Ovary (tissue), 9 donors: ENCODE results near the gene TBC1D8B. TPM values are rescaled to one million over a fixed set of nuclear protein-coding genes. Genes with fewer than 3 reads are reported as not detected.
"Not testable (repeated sequence)": the region's sequence is repeated elsewhere in the genome, so short reads cannot be mapped to it uniquely, and the experiment has no call there.

Experiments used
- DNase-seq, 5 donors: peaks; one replicate each; pipeline ENCODE4 v3.0.0-alpha.2; 2019 to 2020
- H3K27ac ChIP-seq, 2 donors: fragments of 200-600 bp; one replicate each; pipeline versions ENCODE4 v1.5.1 to v1.8.0; 2019 to 2022
- H3K27me3 ChIP-seq: fragments of 200-600 bp; one replicate; pipeline ENCODE4 v1.8.0; 2022
- H3K36me3 ChIP-seq: fragments of 200-600 bp; sonication (generic); one replicate; pipeline ENCODE4 v1.5.1; 2019
- H3K4me1 ChIP-seq: one replicate; pipeline ENCODE4 v1.8.1; 2013; ENCODE audit warnings: mild to moderate bottlenecking, moderate library complexity; ENCODE audit not compliant: insufficient read depth
- H3K4me3 ChIP-seq: fragments of 200-600 bp; sonication (generic); one replicate; pipeline ENCODE4 v1.5.1; 2017
- H3K9me3 ChIP-seq, 2 donors: fragments of 200-600 bp in 1 of 2; sonication (generic) in 1 of 2; one replicate each; pipeline versions ENCODE4 v1.5.1 to v1.8.1; 2013 to 2019; ENCODE audit warnings: mild to moderate bottlenecking in 1 of 2, moderate library complexity in 1 of 2
- CTCF ChIP-seq, 3 donors: fragments of 450-650 bp in 2 of 3; fragments of 200-600 bp in 1 of 3; IDR thresholded peaks; one replicate each; pipeline versions ENCODE4 v1.5.1 to v1.8.0; 2016 to 2022; ENCODE audit warnings: antibody characterized with exemption in 3 of 3, mild to moderate bottlenecking in 1 of 3
- EP300 ChIP-seq: sonication (generic); formaldehyde crosslinking; IDR thresholded peaks from one replicate; pipeline ENCODE4 v1.6.1; 2017; ENCODE audit warnings: antibody characterized with exemption
- POLR2A ChIP-seq: fragments of 450-650 bp; IDR thresholded peaks from one replicate; pipeline ENCODE4 v1.6.1; 2017; ENCODE audit warnings: antibody characterized with exemption, mild to moderate bottlenecking, moderate library complexity
- WGBS, 3 donors: extraction: QIAGEN DNeasy Blood & Tissue Kit in 1 of 3; methylation state at CpG; one replicate each; pipeline versions ENCODE4 v1.1.5 to v1.1.7; 2013 to 2017; 5-methylcytosine and 5-hydroxymethylcytosine counted together
- intact Hi-C, 4 donors: fragments of 100-400 bp; cut with DNase I; formaldehyde crosslinking; loops; one replicate each; pipeline versions ENCODE4 v1.11.0 to v1.15.1; 2022 to 2023
- polyA plus RNA-seq, 2 donors: library from polyadenylated mRNA; stranded (reverse); fragments of 200-250 nt in 1 of 2; fragments of 350-450 nt in 1 of 2; fragmentation: Illumina TruSeq in 1 of 2; extraction: RNeasy Lipid Tissue Mini Kit (QIAGEN cat#74804) in 1 of 2; gene quantifications; one replicate each; pipeline ENCODE4 v1.2.3, GENCODE V29; 2013 to 2014
- total RNA-seq, 7 donors: library from RNA; depleted of rRNA in 2 of 7; stranded (reverse); fragments of >200 nt in 2 of 7; fragmentation: NEBNext Ultra II Directional in 3 of 7; extraction: Animal tissue kit (Norgen Biotek cat#: 25700) in 3 of 7; gene quantifications; one replicate each; pipeline versions ENCODE4 v1.1.0 to v1.2.4, GENCODE V29; 2016 to 2023
- donor health status: DM: no; HTN: no; CAD: no; lungs with moderate emphysema.
- donor health status: DM: no; HTN: no; CAD: no.
- donor health status: Bipolar disorder and iron deficiency.
- donor health status: DM: yes; HTN: yes; CAD: no.
- donor health status: DM: no; HTN: no; CAD: no.
- donor health status: DM: yes; HTN: yes; CAD: no.

TBC1D8B gene
- total and polyA plus RNA-seq, 9 donors, result 2.3 to 10.4 (median 7.1) TPM

- no peak overlapping the region for H3K4me3 ChIP-seq
- H3K4me1 ChIP-seq, result no peaks in the 10 kb centered on the region
- 8 to 16% (median 13%) methylated on average over 1 of the region's 1 CpG for WGBS, 3 donors
- no peak for DNase-seq
- H3K36me3 ChIP-seq, result no peaks in the 10 kb centered on the region
- no peak overlapping the region for H3K27ac ChIP-seq
- intact Hi-C loops, result no loop called here
- TF ChIP-seq EP300 (no peak), POLR2A (no peak), CTCF (IDR thresholded peaks at IDR 0.05) (no peak)
- H3K27me3 ChIP-seq, result no peaks in the 10 kb centered on the region
- H3K9me3 ChIP-seq, result no peaks in the 10 kb centered on the region
These were observed 21.7 kb upstream of the TBC1D8B start for GRCh38 chrX:106780664-106781377.

GRCh38 chrX:106783716-106784115, 18.8 kb upstream of the TBC1D8B start:
- DNase-seq, result no peak

GRCh38 chrX:106791495-106791894, 11.0 kb upstream of the TBC1D8B start:
- Histone ChIP-seq H3K9me3 (no peaks in the 10 kb centered on the region), H3K27me3 (no peaks in the 10 kb centered on the region), H3K36me3 (no peaks in the 10 kb centered on the region), H3K4me3 (no peak overlapping the region), H3K4me1 (no peaks in the 10 kb centered on the region), H3K27ac (no peak overlapping the region)
- DNase-seq, result no peak
- TF ChIP-seq EP300, result no peak
- no peak for TF ChIP-seq CTCF (IDR thresholded peaks at IDR 0.05)
- TF ChIP-seq POLR2A, result no peak
- WGBS, 3 donors, result 4 to 8% (median 5%) methylated on average over 1 of the region's 1 CpG
- intact Hi-C loops, result no loop called here

More at GRCh38 chrX:106783716-106784115, 18.8 kb upstream of the TBC1D8B start:
- no peaks in the 10 kb centered on the region for H3K4me1 ChIP-seq
- no peaks in the 10 kb centered on the region for H3K36me3 ChIP-seq
- H3K4me3 ChIP-seq, result no peak overlapping the region
- WGBS, 3 donors, result 45 to 62% (median 47%) methylated on average over 7 of the region's 7 CpGs
- intact Hi-C loops, result no loop called here
- TF ChIP-seq EP300 (no peak), CTCF (IDR thresholded peaks at IDR 0.05) (no peak), POLR2A (no peak)
- no peak overlapping the region for H3K27ac ChIP-seq
- H3K27me3 ChIP-seq, result no peaks in the 10 kb centered on the region
- H3K9me3 ChIP-seq, result no peaks in the 10 kb centered on the region

GRCh38 chrX:106802063-106802387, 448 bp upstream of the TBC1D8B start:
- intact Hi-C loops, result no loop called here
- no peak overlapping the region for H3K27ac ChIP-seq

GRCh38 chrX:106811131-106811910, 8.8 kb downstream of the TBC1D8B start:
- Histone ChIP-seq H3K4me1 (no peaks in the 10 kb centered on the region), H3K27ac (no peak overlapping the region), H3K36me3 (no peaks in the 10 kb centered on the region), H3K4me3 (no peak overlapping the region), H3K27me3 (no peaks in the 10 kb centered on the region), H3K9me3 (no peaks in the 10 kb centered on the region)
- intact Hi-C loops, result no loop called here
- DNase-seq, result peak in 1 of 5 donors; percentile 21
- WGBS, 3 donors, result 38 to 66% (median 57%) methylated on average over 7 of the region's 7 CpGs
- no peak for TF ChIP-seq EP300
- TF ChIP-seq CTCF (IDR thresholded peaks at IDR 0.05), result no peak
- no peak for TF ChIP-seq POLR2A

More at GRCh38 chrX:106802063-106802387, 448 bp upstream of the TBC1D8B start:
- no peak for TF ChIP-seq POLR2A
- no peak for TF ChIP-seq EP300
- no peaks in the 10 kb centered on the region for H3K27me3 ChIP-seq
- H3K36me3 ChIP-seq, result no peaks in the 10 kb centered on the region
- no peak for DNase-seq
- H3K9me3 ChIP-seq, result no peaks in the 10 kb centered on the region
- 25 to 33% (median 30%) methylated on average over 11 of the region's 11 CpGs for WGBS, 3 donors
- no peaks in the 10 kb centered on the region for H3K4me1 ChIP-seq
- H3K4me3 ChIP-seq, result peak overlapping the region; percentile 37

GRCh38 chrX:106812930-106813329, 10.5 kb downstream of the TBC1D8B start:
- 84 to 90% (median 88%) methylated on average over 5 of the region's 5 CpGs for WGBS, 3 donors
- H3K36me3 ChIP-seq, H3K27me3 ChIP-seq, H3K4me1 ChIP-seq, H3K27ac ChIP-seq, H3K4me3 ChIP-seq, DNase-seq, H3K9me3 ChIP-seq, intact Hi-C loops: not testable (repeated sequence)

GRCh38 chrX:106814093-106814492, 11.6 kb downstream of the TBC1D8B start:
- DNase-seq, H3K4me3 ChIP-seq, H3K27me3 ChIP-seq, H3K9me3 ChIP-seq, intact Hi-C loops, H3K4me1 ChIP-seq, H3K36me3 ChIP-seq, H3K27ac ChIP-seq: not testable (repeated sequence)
- 94 to 97% (median 95%) methylated on average over 3 of the region's 3 CpGs for WGBS, 3 donors
